Type B pancreatic cell (in vitro differentiated cells): ENCODE measurements around the gene RAB30. TPM values are rescaled to one million over a fixed set of nuclear protein-coding genes. Genes with fewer than 3 reads are reported as not detected.

Source experiments
- DNase-seq: peaks from one replicate; pipeline ENCODE4 v3.0.0; 2021; ENCODE audit warnings: mixed read lengths; ENCODE audit not compliant: unreplicated experiment; ENCODE audit errors: extremely low spot score
- H3K27ac Mint-ChIP-seq: 2 replicates; pipeline ENCODE4 v1.8.0; 2021; ENCODE audit warnings: mild to moderate bottlenecking, mixed read lengths
- H3K27me3 Mint-ChIP-seq: 2 replicates; pipeline ENCODE4 v1.8.0; 2021; ENCODE audit warnings: mixed read lengths
- H3K36me3 Mint-ChIP-seq: 2 replicates; pipeline ENCODE4 v1.8.0; 2021; ENCODE audit warnings: mixed read lengths
- H3K4me1 Mint-ChIP-seq: one replicate; pipeline ENCODE4 v1.8.0; 2021; ENCODE audit warnings: mixed read lengths; ENCODE audit not compliant: unreplicated experiment
- H3K4me3 Mint-ChIP-seq: 2 replicates; pipeline ENCODE4 v1.8.0; 2021; ENCODE audit warnings: mild to moderate bottlenecking, mixed read lengths
- H3K9me3 Mint-ChIP-seq: 2 replicates; pipeline ENCODE4 v1.8.0; 2021; ENCODE audit warnings: mixed read lengths
- CTCF ChIP-seq: fragments of 200-600 bp; sonication (generic); conservative IDR thresholded peaks from 2 replicates; pipeline ENCODE4 v1.5.0; 2021; ENCODE audit warnings: antibody characterized with exemption, mild to moderate bottlenecking
- total RNA-seq: library from RNA; stranded (reverse); gene quantifications from 2 replicates; pipeline ENCODE4 v1.2.1, GENCODE V29; 2021; ENCODE audit warnings: low replicate concordance

The RAB30 gene
- total RNA-seq, 1 donor from 2014 or later: 13.8 TPM

- peaks cover 7% of the 10 kb centered on the region for H3K36me3 Mint-ChIP-seq
- H3K27ac Mint-ChIP-seq: no peak overlapping the region
- H3K4me1 Mint-ChIP-seq: no peaks in the 10 kb centered on the region
- DNase-seq: no peak
- no peak overlapping the region for H3K4me3 Mint-ChIP-seq
- no peak for TF ChIP-seq CTCF
- no peaks in the 10 kb centered on the region for H3K27me3 Mint-ChIP-seq
- H3K9me3 Mint-ChIP-seq: no peaks in the 10 kb centered on the region
Measured at GRCh38 chr11:82932564-82932963, 139.1 kb downstream of the RAB30 start.

DNA sequence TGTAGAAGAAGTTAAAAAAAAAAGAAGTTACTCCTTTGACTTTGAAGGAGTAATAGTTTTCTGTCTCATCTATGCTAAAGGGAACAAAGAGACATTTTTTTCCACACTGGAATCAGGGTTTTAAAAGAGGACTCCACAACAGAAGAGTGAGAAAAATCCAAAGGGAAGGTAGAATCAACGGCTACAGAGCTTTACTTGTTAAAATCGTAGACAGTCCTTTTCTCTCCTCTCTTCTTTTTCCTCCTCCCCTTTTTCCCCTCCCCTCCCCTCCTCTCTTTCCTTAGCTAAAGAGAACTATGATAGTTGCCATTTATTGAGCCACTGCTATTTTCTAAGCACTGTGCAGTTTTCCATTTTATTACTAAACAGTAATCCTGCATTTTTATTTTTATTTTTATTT lies 141.0 kb downstream of the RAB30 start:
- no peaks in the 10 kb centered on the region for H3K27me3 Mint-ChIP-seq
- peaks cover 3% of the 10 kb centered on the region for H3K36me3 Mint-ChIP-seq
- H3K9me3 Mint-ChIP-seq: no peaks in the 10 kb centered on the region
- DNase-seq: no peak
- TF ChIP-seq CTCF: no peak
- no peak overlapping the region for H3K4me3 Mint-ChIP-seq
- no peak overlapping the region for H3K27ac Mint-ChIP-seq
- H3K4me1 Mint-ChIP-seq: no peaks in the 10 kb centered on the region

- Mint-ChIP-seq H3K36me3 (peaks cover 3% of the 10 kb centered on the region), H3K27ac (no peak overlapping the region), H3K4me3 (no peak overlapping the region), H3K27me3 (no peaks in the 10 kb centered on the region), H3K9me3 (no peaks in the 10 kb centered on the region), H3K4me1 (no peaks in the 10 kb centered on the region)
- TF ChIP-seq CTCF: no peak
- no peak for DNase-seq
Measured at GRCh38 chr11:82930229-82930628, 141.5 kb downstream of the RAB30 start.

DNA sequence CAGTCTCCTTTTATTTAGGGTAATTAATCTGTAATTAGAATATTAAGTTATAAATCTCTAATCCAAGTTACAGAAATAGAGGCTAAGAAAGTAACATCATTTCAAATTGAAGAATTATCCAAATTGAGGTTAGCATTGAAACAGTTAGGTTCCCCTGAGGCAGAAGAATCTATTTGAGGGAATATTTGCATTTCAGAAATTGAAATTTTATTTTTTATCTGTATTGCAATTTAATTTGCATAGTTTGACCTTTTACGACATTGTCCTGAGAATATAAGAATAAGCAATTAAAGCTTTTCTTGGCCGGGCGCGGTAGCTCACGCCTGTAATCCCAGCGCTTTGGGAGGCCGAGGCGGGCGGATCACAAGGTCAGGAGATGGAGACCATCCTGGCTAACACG lies 142.6 kb downstream of the RAB30 start:
- Mint-ChIP-seq H3K27me3 (no peaks in the 10 kb centered on the region), H3K27ac (no peak overlapping the region), H3K36me3 (peaks cover 3% of the 10 kb centered on the region), H3K4me3 (no peak overlapping the region), H3K9me3 (no peaks in the 10 kb centered on the region), H3K4me1 (no peaks in the 10 kb centered on the region)
- TF ChIP-seq CTCF: no peak
- no peak for DNase-seq

DNA sequence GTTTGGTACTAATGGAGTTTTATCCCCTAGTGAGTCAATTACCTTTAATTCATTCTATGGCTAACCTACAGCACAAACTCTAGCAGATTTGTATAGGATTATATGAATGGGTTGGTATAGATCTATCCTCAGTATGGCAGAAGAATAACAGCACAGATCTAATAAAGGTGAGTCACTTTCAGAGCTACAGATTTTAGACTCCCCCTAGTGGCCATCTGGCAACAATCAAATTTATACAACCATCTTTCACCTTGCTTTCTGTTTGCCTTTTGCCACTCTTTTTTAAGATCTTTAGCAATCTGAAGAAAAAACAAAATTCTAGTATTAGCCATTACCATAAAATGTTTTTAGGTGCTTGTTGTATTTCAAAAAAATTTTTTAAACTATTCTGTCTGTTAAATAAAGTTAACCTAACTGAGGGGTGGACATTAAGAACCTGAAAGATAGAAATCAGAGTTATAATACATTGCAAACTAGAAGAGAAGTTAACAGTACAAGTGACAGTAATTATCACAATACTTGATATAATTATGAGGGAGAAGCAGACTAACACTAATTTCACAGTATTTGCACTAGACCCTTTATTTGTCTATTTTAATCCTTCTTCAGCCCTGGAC lies 144.3 kb downstream of the RAB30 start:
- Mint-ChIP-seq H3K9me3 (no peaks in the 10 kb centered on the region), H3K27me3 (no peaks in the 10 kb centered on the region), H3K36me3 (no peaks in the 10 kb centered on the region), H3K4me3 (no peak overlapping the region), H3K27ac (no peak overlapping the region), H3K4me1 (no peaks in the 10 kb centered on the region)
- no peak for DNase-seq
- TF ChIP-seq CTCF: peak; percentile 89
